GM12878 (cell line): ENCODE results near the gene OSBP. TPM values are rescaled to one million over a fixed set of nuclear protein-coding genes. Genes with fewer than 3 reads are reported as not detected.

Source experiments
- ASH2L ChIP-seq: fragments of 300-600, 200-600 bp; sonication (generic); IDR thresholded peaks from 2 replicates; pipeline ENCODE4 v1.6.1; 2017; ENCODE audit warnings: low read depth, mild to moderate bottlenecking, borderline replicate concordance
- ATF3 ChIP-seq: IDR thresholded peaks from 2 replicates; pipeline ENCODE4 v1.6.1; 2011; ENCODE audit warnings: low read depth, mild to moderate bottlenecking, low read length, moderate library complexity, borderline replicate concordance; ENCODE audit errors: extremely low read depth
- CBX3 ChIP-seq: fragments of 200-600 bp; sonication (generic); IDR thresholded peaks from 2 replicates; pipeline ENCODE4 v1.6.1; 2016; ENCODE audit warnings: low read depth, borderline replicate concordance
- CBX5 ChIP-seq: sonication (generic); IDR thresholded peaks from 2 replicates; pipeline ENCODE4 v1.6.1; 2016; ENCODE audit warnings: low read depth, moderate library complexity, mild to moderate bottlenecking, inconsistent platforms
- CTCF ChIP-seq, 3 experiments: IDR thresholded peaks in 2 of 3; conservative IDR thresholded peaks in 1 of 3; 2 replicates each; pipeline ENCODE4 v1.5.1; 2011; ENCODE audit warnings: low read depth in 3 of 3, low read length in 3 of 3, mild to moderate bottlenecking in 3 of 3, control low read depth in 2 of 3, moderate library complexity in 2 of 3, inconsistent platforms in 1 of 3, mixed read lengths in 1 of 3; ENCODE audit not compliant: control insufficient read depth in 2 of 3, insufficient read depth in 1 of 3; ENCODE audit errors: extremely low read depth in 1 of 3
- ESRRA ChIP-seq: IDR thresholded peaks from 2 replicates; pipeline ENCODE4 v1.6.1; 2012; ENCODE audit warnings: mild to moderate bottlenecking, low read length, improper control_type of control experiment
- KDM1A ChIP-seq: fragments of 200-600 bp; sonication (generic); IDR thresholded peaks from 2 replicates; pipeline ENCODE4 v1.6.1; 2016; ENCODE audit warnings: borderline replicate concordance
- KLF5 ChIP-seq: fragments of 450-650 bp; IDR thresholded peaks from 2 replicates; pipeline ENCODE4 v1.6.1; 2014; ENCODE audit warnings: mild to moderate bottlenecking; ENCODE audit not compliant: partially characterized antibody
- MTA2 ChIP-seq: fragments of 450-650 bp; IDR thresholded peaks from 2 replicates; pipeline ENCODE4 v1.6.1; 2016; ENCODE audit warnings: low read depth, mild to moderate bottlenecking, moderate library complexity
- MTA3 ChIP-seq: IDR thresholded peaks from 2 replicates; pipeline ENCODE4 v1.6.1; 2012; ENCODE audit warnings: low read length, inconsistent platforms, borderline replicate concordance
- PAX8 ChIP-seq: fragments of 450-650 bp; IDR thresholded peaks from 2 replicates; pipeline ENCODE4 v1.6.1; 2017; ENCODE audit warnings: mild to moderate bottlenecking, moderate library complexity
- PRDM15 ChIP-seq: fragments of 450-650 bp; formaldehyde crosslinking; IDR thresholded peaks from 2 replicates; pipeline ENCODE4 v1.4.0; 2020; ENCODE audit warnings: mild to moderate bottlenecking, moderate library complexity
- RBBP5 ChIP-seq: fragments of 200-600 bp; sonication (generic); conservative IDR thresholded peaks from 2 replicates; pipeline ENCODE4 v1.6.1; 2016
- RUNX3 ChIP-seq: IDR thresholded peaks from 2 replicates; pipeline ENCODE4 v1.6.1; 2012; ENCODE audit warnings: low read length, inconsistent platforms
- SIN3A ChIP-seq: IDR thresholded peaks from 2 replicates; pipeline ENCODE4 v1.6.1; 2012; ENCODE audit warnings: low read depth, low read length, improper control_type of control experiment
- TARDBP ChIP-seq: IDR thresholded peaks from 2 replicates; pipeline ENCODE4 v1.6.1; 2016; ENCODE audit warnings: borderline replicate concordance
- TCF3 ChIP-seq: IDR thresholded peaks from 2 replicates; pipeline ENCODE4 v1.6.1; 2012; ENCODE audit warnings: low read depth, mild to moderate bottlenecking, low read length, borderline replicate concordance; ENCODE audit not compliant: insufficient read depth
- USF1 ChIP-seq: IDR thresholded peaks from 2 replicates; pipeline ENCODE4 v1.6.1; 2011; ENCODE audit warnings: borderline replicate concordance, low read depth, mild to moderate bottlenecking, moderate library complexity, mixed read lengths, low read length; ENCODE audit not compliant: insufficient read depth; ENCODE audit errors: extremely low read length
- ZBTB11 ChIP-seq: fragments of 450-650 bp; formaldehyde crosslinking; IDR thresholded peaks from 2 replicates; pipeline ENCODE4 v1.5.0; 2022; ENCODE audit warnings: mild to moderate bottlenecking, missing genetic modification characterization
- ZSCAN29 ChIP-seq: fragments of 450-650 bp; IDR thresholded peaks from 2 replicates; pipeline ENCODE4 v1.6.1; 2017; ENCODE audit warnings: mild to moderate bottlenecking, moderate library complexity
- polyA plus RNA-seq, 11 experiments: library from polyadenylated mRNA; depleted of rRNA in 4 of 11; unstranded in 6 of 11; stranded (reverse) in 5 of 11; fragments of >200 nt; fragmentation: Nextera tagmentation in 4 of 11; fragmentation: Illumina TruSeq in 1 of 11; extraction: Ambion mirVana in 4 of 11; extraction: Trizol in 1 of 11; gene quantifications; 1 replicate in 1 of 11; 2 replicates in 10 of 11; pipeline versions ENCODE4 v1.2.1 to v1.2.3, GENCODE V29; 2011 to 2016; ENCODE audit warnings: inconsistent platforms in 2 of 11, missing spikeins in 2 of 11, low read depth in 1 of 11
- total RNA-seq, 4 experiments: library from RNA; depleted of rRNA in 3 of 4; stranded (reverse); fragments of >200 nt in 3 of 4; fragmentation: Illumina TruSeq in 1 of 4; extraction: Trizol in 1 of 4; gene quantifications; 2 replicates each; pipeline versions ENCODE4 v1.2.1 to v1.2.3, GENCODE V29; 2013 to 2021

OSBP gene
- total and polyA plus RNA-seq, 10 of the 15 experiments (the other 5 are each of a cell fraction or from before 2014, with no cell fraction given) = 5.9 to 41.2 (median 21.7) TPM

- TF ChIP-seq ESRRA = no peak
- no peak for TF ChIP-seq CBX5
- no peak for TF ChIP-seq MTA3
- TF ChIP-seq RUNX3 = peak; percentile 46; the same call in 1 of the 2 replicates
- TF ChIP-seq KLF5 = peak; percentile 98
- TF ChIP-seq SIN3A = no peak
- TF ChIP-seq ATF3 = 0 out of 2 replicates have a peak, but pooled peaks have one; percentile 6
- no peak for TF ChIP-seq PRDM15
- TF ChIP-seq RBBP5 = no peak
- no peak for TF ChIP-seq KDM1A
- no peak for TF ChIP-seq PAX8
- TF ChIP-seq ZBTB11 (CRISPR knock-in tag) = no peak
- no peak for TF ChIP-seq ASH2L
- peak; percentile 45 for TF ChIP-seq USF1
- no peak; the same call in 1 of the 2 replicates for TF ChIP-seq ZSCAN29
- TF ChIP-seq TARDBP = no peak
- no peak for TF ChIP-seq CTCF (IDR thresholded peaks at IDR 0.05 in 2 of 3, conservative IDR thresholded peaks at IDR 0.05 in 1 of 3; ENCODE audit: control insufficient read depth in 2 of 3, extremely low read depth in 1 of 3, insufficient read depth in 1 of 3, low read depth in 3 of 3, low read length in 3 of 3)
- no peak for TF ChIP-seq CBX3
- TF ChIP-seq MTA2 = no peak
- no peak for TF ChIP-seq TCF3
Measured at GRCh38 chr11:59615637-59616395, at the start of gene OSBP (continued).
